CD4-positive, alpha-beta T cell treated with Interleukin-17A for 1 hour (primary cell): ENCODE measurements around the gene TMEM183A.

Source experiments
- DNase-seq: peaks from one replicate; pipeline ENCODE4 v3.0.0-alpha.2; 2020

The TMEM183A gene

GRCh38 chr1:203031467-203031866 is 24.3 kb downstream of the TMEM183A start:
- no peak for DNase-seq

GRCh38 chr1:203033287-203033686 is 26.1 kb downstream of the TMEM183A start:
- no peak for DNase-seq

GRCh38 chr1:203033917-203034316 is 26.7 kb downstream of the TMEM183A start:
- DNase-seq: no peak

GRCh38 chr1:203034422-203035110 is 27.4 kb downstream of the TMEM183A start:
- no peak for DNase-seq

GRCh38 chr1:203035111-203036000 is 28.2 kb downstream of the TMEM183A start:
- no peak for DNase-seq

- DNase-seq: no peak
Observed at GRCh38 chr1:203036135-203036534, 29.0 kb downstream of the TMEM183A start.

- no peak for DNase-seq
Observed at GRCh38 chr1:203036537-203036936, 29.4 kb downstream of the TMEM183A start.

- DNase-seq: no peak
Observed at GRCh38 chr1:203037509-203038190, 30.5 kb downstream of the TMEM183A start.

GRCh38 chr1:203038217-203038741 is 31.1 kb downstream of the TMEM183A start:
- DNase-seq: no peak

GRCh38 chr1:203038891-203039608 is 31.9 kb downstream of the TMEM183A start:
- DNase-seq: peak; percentile 63

GRCh38 chr1:203039609-203040512 is 32.7 kb downstream of the TMEM183A start:
- no peak for DNase-seq

- DNase-seq: no peak
Observed at GRCh38 chr1:203040513-203041275, 33.5 kb downstream of the TMEM183A start.

GRCh38 chr1:203041351-203041932 is 34.3 kb downstream of the TMEM183A start:
- DNase-seq: no peak

GRCh38 chr1:203043830-203044545 is 36.8 kb downstream of the TMEM183A start:
- no peak for DNase-seq

- no peak for DNase-seq
Observed at GRCh38 chr1:203044546-203045250, 37.5 kb downstream of the TMEM183A start.

- DNase-seq: no peak
Observed at GRCh38 chr1:203045336-203045735, 38.2 kb downstream of the TMEM183A start.

GRCh38 chr1:203045821-203046594 is 38.8 kb downstream of the TMEM183A start:
- no peak for DNase-seq

GRCh38 chr1:203046984-203047630 is 39.9 kb downstream of the TMEM183A start:
- no peak for DNase-seq
